ENCODE measurements around the gene CSMD2.

DNA sequence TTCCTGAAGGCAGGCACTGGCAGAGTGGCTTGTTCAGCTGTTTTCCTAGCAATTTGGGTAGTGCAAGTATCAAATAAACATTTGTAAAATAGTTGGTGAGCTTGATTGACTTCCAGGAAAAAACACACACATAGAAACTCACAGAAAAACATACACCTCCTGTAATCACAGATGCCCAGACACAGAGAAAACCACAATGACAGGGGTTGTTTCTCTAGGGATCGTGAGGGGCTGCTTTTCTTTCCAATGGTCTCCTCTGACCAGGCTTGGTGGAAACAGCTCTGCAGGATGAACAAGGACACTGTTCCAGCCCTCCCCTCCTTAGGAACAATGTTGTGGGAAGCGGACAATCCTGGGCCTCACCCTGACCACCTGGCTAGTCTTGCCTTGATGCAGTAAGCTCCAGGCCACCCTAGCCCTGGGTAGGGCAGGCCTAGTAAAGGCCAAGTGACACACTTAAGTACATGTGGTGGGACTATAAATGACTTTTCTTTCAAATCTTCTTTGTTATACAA, 443.7 kb downstream of the CSMD2 start:
- TF ChIP-seq CTCF (conservative IDR thresholded peaks at IDR 0.05) (no peak), EZH2 (IDR thresholded peaks at IDR 0.05; ENCODE audit: low read depth) (no peak)

All from PC-9 (cell line).